HG03378 (cell line): ENCODE measurements around the gene TAOK2.
"Not testable (repeated sequence)": the region's sequence is repeated elsewhere in the genome, so short reads cannot be mapped to it uniquely, and the experiment has no call there.

ENCODE experiments used
- ATAC-seq: cut with Tn5 transposase; IDR thresholded peaks from one replicate; pipeline ENCODE4 v1.9.1; 2021; ENCODE audit warnings: mild to moderate bottlenecking, moderate library complexity; ENCODE audit not compliant: unreplicated experiment

TAOK2 gene

GRCh38 chr16:30018731-30019158, 45.1 kb downstream of the TAOK2 start:
- ATAC-seq: no peak

- ATAC-seq: no peak
These were observed 49.2 kb downstream of the TAOK2 start, which contains the start of gene C16orf92 for GRCh38 chr16:30022887-30023286. C16orf92 (plus strand) TSS chr16:30023198; CDS start chr16:30023341, 143 bp downstream.

GRCh38 chr16:30023586-30023985, 49.9 kb downstream of the TAOK2 start:
- ATAC-seq: no peak

GRCh38 chr16:30024451-30024850, 50.8 kb downstream of the TAOK2 start:
- no peak for ATAC-seq

DNA sequence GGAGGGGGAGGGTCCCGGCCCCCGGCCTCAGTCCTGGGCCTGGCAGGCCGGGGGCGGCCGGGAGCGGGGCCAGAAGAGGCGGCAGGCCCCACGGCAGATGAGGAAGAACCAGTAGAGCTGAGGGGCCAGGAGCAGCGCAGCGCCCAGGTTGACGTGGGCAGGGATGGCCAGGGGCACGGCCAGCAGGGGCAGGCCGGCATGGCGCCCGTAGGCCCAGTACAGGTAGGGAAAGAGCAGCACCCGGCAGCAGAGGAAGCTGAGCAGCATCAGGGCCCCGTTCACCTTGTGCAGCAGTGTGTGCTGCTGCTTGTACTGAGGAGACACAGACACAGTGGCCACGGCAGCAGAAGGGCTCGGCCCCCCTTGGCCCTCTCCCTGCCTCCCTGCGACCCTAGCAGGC, 51.5 kb downstream of the TAOK2 start:
- ATAC-seq: no peak

GRCh38 chr16:30025574-30025973, 51.9 kb downstream of the TAOK2 start:
- no peak for ATAC-seq

- ATAC-seq: no peak
These were observed 52.8 kb downstream of the TAOK2 start for GRCh38 chr16:30026449-30026848.

DNA sequence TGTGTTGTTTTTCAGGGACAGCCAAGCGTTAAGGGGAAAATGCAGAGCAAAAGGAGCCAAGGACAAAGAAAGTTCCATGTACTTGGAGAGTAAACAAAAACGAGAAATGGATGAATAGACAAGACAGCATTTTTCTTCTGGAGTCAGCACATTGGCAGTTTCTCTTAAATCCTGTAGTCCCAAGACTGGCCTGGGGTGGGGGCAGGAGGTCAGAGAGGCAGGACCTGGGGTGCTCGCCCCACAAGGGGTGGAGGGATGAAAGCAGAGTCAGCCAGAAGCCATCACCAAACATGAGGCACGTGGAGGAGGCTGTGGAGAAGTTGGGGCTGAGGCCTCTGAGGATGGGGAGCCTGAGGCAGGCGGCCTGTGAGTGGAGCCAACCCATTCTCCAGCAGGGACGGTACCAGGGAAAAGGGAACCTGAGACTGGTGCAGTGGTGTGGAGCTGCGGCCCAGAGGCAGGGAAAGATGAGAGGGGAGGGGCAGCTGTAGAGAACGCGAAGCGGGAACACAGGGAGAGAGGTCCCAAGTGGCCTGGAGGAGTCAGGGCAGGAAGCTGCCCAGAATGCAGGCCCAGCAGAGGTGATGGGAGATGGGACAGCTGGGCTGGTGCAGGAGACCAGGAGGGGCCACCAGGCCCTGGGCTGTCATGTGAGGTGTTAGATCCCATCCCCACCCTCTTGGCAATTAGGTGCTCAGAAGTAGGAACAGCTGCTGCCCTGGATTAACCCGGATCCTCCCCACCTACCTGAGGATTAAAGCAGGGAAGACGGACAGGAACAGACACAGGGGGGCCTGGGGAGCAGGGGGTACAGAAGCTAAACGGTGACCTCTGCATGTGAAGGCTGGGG, 54.1 kb downstream of the TAOK2 start:
- no peak for ATAC-seq

DNA sequence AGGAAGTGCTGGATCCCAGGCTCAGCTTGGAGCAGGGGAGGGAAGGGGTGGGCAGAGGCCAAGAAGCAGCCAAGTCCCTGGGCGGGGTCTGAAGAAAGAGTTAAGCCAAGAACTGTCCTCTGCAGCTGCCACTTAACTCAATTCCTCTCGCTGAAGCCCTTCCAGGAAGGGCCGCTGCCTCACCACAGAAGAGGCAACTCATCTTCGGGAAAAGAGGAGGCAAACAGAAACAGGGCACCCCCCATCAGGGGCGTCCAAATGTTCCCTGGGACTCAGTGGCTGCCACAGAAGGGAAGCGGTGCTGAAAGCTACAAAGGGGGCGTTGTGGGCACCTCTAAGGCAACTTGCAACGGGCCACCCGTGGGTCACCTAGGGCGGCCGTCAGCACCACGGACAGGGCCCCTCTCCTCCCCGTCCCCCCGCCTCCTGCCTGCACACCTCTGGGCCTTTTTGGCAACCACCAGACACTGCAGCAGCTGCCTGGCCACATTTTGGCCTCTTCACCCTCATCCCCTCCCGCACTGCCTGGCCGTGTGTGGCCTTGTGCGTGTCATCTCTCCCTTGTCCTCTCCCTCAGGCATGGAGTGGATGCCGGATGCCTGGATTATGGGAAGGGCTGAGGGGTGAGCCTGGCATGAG, 54.9 kb downstream of the TAOK2 start:
- ATAC-seq: no peak

DNA sequence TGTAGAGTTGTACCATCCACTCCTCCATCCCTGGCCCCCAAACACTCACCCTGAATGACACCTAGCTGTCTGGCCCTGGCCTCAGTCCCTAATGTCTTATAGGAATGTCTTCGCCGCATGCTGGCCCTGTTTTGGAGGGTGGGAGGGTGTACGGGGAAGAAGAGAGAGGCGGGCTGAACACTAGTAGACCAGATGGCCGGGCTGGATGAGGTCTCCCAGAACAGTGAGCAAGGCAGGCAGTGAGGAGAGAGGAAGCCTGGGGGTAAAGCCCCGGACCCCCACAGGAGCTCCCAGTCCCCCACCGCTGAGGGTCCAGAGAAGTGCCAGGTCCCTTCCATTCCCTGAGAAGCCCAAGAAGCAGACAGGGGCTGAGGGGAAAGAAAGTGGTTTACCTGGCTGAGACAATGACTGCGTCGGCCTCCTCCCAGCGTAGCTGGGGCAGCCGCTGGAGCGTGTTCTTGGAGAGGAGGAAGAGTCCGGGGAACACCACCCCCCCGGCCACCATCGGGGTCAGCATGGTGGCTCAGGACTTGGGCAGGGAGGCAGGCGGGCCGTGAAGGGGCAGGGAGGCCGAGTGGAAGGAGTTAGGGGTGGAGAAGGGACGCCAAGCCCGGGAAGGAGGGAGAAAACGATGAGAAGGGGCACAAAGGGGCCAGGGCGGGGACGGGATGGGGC, 56.5 kb downstream of the TAOK2 start:
- ATAC-seq: no peak

DNA sequence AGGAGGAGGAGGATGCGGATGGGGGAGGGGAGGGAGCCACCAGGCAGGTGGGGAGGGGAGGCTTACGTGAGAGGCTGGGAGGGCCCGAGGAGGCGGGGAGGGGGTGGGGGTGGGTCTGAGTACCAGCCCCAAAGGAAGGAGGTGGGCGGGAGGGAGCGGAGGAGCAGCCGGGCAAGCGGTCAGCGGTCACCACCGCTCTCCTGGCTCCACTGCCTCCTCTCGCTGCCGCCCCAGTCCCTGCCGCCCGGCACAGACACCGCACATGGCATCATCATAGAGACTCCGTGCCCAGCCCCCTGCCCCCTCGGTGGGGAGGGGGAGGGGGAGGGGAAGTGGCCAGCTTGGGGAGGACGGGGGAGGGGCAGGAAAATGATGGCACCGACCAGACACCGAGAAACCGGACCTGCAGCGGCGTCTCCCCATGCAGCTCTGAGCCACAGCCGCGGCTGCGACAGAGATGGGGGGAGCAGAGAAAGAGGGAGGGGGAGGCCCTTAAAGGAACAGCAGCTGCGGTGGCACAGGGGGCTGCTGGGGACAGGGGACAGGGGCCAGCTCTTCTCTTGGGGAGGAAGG, 57.3 kb downstream of the TAOK2 start, which contains the start of gene TLCD3B:
TLCD3B (minus strand) TSS at position 431 of the 573 bp plus-strand sequence. CDS start 744 bp downstream, outside the sequence.
- ATAC-seq: no peak

DNA sequence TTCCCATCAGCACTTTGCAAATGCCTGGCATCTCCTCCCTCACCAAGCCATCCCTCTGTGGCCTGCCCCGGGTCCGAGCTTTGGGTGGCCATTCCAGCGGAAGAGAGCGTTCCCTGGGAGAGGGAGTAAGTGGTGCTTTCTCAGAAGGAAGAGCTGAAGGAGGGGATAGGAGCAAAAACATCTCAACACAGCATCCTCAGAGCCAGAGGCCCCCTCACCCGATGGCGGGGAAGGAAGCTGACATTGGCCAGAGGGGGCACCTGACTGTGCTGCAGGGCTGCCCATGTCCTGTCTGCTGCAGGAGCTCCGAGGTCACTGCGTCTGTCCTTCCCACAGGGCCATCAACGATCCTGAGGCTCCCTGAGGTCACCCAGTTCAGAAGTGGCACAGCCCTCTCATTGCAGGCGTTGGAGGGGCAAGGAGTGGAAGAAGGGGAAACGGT, 57.8 kb downstream of the TAOK2 start:
- no peak for ATAC-seq

DNA sequence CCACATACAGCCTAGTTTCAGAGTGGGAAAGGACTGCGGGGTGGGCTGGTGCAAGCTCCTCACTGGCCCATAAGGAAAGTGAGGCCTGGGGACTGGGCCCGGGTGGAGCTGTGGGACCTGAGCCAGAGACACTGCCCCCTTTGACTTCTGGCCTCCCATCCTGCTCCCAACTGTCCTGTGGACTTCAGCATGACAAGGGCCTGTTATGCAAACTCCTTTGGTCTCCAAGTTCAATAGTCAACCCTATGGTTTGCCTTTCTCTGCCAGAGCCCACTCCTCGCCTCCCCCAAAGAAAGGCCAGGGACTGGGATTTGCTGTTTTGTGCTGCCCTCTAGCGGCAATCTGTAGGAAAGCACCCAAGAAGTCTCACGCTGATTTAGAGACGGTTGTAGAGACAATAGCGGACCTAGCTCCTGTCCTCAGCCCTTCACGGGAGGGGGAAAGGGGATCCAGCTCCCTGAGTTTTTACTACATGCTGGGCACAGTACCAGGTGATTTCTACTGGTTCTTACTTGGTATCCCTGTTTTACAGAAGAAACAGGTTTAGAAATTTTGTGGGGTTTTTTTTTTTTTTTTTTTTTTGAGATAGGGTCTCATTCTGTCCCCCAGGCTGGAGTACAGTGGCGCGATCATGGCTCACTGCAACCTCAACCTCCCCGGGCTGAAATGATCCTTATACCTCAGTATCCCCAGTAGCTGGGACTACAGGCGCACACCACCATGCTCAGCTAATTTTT, 58.6 kb downstream of the TAOK2 start:
- no peak for ATAC-seq

- no peak for ATAC-seq
These were observed 59.6 kb downstream of the TAOK2 start for GRCh38 chr16:30033270-30033669.

DNA sequence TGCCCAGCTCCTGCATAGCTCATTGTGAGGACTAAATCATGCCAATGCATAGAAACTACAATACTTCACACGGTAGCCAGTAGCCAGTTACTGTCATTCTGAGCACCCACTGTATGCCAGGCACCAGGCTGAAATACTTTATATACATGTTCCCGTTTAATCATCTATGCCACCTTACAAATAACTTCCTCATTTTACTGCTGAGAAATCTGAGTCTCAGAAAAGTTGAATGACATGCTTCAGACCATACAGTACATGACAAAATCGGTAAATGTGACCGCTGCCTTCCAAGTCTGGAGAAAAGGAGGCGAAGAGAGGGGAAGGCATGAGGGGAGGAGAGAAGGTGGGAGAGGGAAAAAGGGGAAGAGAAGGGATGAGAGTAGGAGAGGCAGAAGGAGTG, 66.6 kb downstream of the TAOK2 start:
- ATAC-seq: no peak

DNA sequence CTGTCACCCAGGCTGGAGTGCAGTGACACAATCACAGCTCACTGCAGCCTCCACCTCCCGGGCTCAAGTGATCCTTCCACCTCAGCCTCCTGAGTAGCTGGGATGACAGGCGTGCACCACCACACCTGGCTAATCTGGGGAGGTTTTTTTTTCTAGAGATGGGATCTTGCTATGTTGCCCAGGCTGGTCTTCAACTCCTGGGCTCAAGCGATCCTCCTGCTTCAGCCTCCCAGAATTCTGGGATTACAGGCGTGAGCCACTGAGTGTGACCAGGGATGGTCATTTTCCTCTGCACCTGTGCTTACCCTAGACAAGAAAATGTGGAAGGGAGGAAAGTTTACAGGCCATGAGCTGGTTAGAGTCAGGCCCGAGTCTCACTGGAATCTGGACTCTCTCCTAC, 67.0 kb downstream of the TAOK2 start:
- ATAC-seq: not testable (repeated sequence)

- no peak for ATAC-seq
These were observed 68.2 kb downstream of the TAOK2 start for GRCh38 chr16:30041841-30042240.
